Liver (tissue), 9 donors: ENCODE results near the gene NRG3. TPM values are rescaled to one million over a fixed set of nuclear protein-coding genes. Genes with fewer than 3 reads are reported as not detected.

Experiments
- DNase-seq: peaks from one replicate; pipeline ENCODE4 v3.0.0-alpha.2; 2017; ENCODE audit warnings: low spot score
- H3K27ac ChIP-seq, 2 donors: one replicate each; pipeline ENCODE4 v1.7.0; 2013; ENCODE audit warnings: inconsistent platforms in 2 of 2, low read length in 2 of 2, control low read depth in 1 of 2, low read depth in 1 of 2, mild to moderate bottlenecking in 1 of 2
- H3K27me3 ChIP-seq, 4 donors: one replicate each; pipeline versions ENCODE4 v1.6.1 to v1.7.0; 2013; ENCODE audit warnings: low read length in 3 of 4, inconsistent platforms in 1 of 4, mild to moderate bottlenecking in 1 of 4, moderate library complexity in 1 of 4; ENCODE audit not compliant: control insufficient read depth in 4 of 4, insufficient read depth in 4 of 4
- H3K36me3 ChIP-seq, 4 donors: one replicate each; pipeline versions ENCODE4 v1.6.1 to v1.7.0; 2013; ENCODE audit warnings: low read length in 3 of 4, mild to moderate bottlenecking in 3 of 4, low read depth in 1 of 4, moderate library complexity in 1 of 4; ENCODE audit not compliant: control insufficient read depth in 4 of 4, insufficient read depth in 3 of 4
- H3K4me1 ChIP-seq, 4 donors: one replicate each; pipeline versions ENCODE4 v1.6.1 to v1.7.0; 2013; ENCODE audit warnings: low read length in 3 of 4, mild to moderate bottlenecking in 3 of 4, moderate library complexity in 1 of 4; ENCODE audit not compliant: control insufficient read depth in 4 of 4, insufficient read depth in 4 of 4
- H3K4me3 ChIP-seq, 3 donors: one replicate each; pipeline versions ENCODE4 v1.6.1 to v1.7.0; 2013; ENCODE audit warnings: low read length in 3 of 3, control low read depth in 1 of 3, low read depth in 1 of 3, mild to moderate bottlenecking in 1 of 3
- H3K9ac ChIP-seq, 2 donors: one replicate each; pipeline ENCODE4 v1.7.0; 2013; ENCODE audit warnings: low read length in 2 of 2, mild to moderate bottlenecking in 2 of 2, moderate library complexity in 2 of 2, control low read depth in 1 of 2, low read depth in 1 of 2
- H3K9me3 ChIP-seq, 4 donors: one replicate each; pipeline versions ENCODE4 v1.6.1 to v1.7.0; 2013; ENCODE audit warnings: low read length in 3 of 4; ENCODE audit not compliant: control insufficient read depth in 4 of 4
- ATF3 ChIP-seq: IDR thresholded peaks from 2 replicates; pipeline ENCODE4 v1.6.1; 2016; ENCODE audit warnings: antibody characterized with exemption
- CTCF ChIP-seq: fragments of 150-350 bp; IDR thresholded peaks from 2 replicates; pipeline ENCODE4 v1.5.1; 2017; ENCODE audit warnings: improper control_type of control experiment, low read depth, low read length; ENCODE audit not compliant: missing input control
- EGR1 ChIP-seq, 2 donors: IDR thresholded peaks; 2 replicates each; pipeline ENCODE4 v1.6.1; 2016 to 2018; ENCODE audit warnings: antibody characterized with exemption in 2 of 2, low read depth in 2 of 2
- FOXA1 ChIP-seq: IDR thresholded peaks from 2 replicates; pipeline ENCODE4 v1.6.1; 2016; ENCODE audit warnings: antibody characterized with exemption
- FOXA2 ChIP-seq: IDR thresholded peaks from 2 replicates; pipeline ENCODE4 v1.6.1; 2016; ENCODE audit warnings: antibody characterized with exemption
- GABPA ChIP-seq, 2 donors: IDR thresholded peaks in 1 of 2; conservative IDR thresholded peaks in 1 of 2; 2 replicates each; pipeline ENCODE4 v1.6.1; 2016; ENCODE audit warnings: antibody characterized with exemption in 2 of 2, mild to moderate bottlenecking in 1 of 2, moderate library complexity in 1 of 2
- HNF4A ChIP-seq, 2 donors: conservative IDR thresholded peaks; 2 replicates each; pipeline ENCODE4 v1.6.1; 2016; ENCODE audit warnings: antibody characterized with exemption in 2 of 2, mild to moderate bottlenecking in 2 of 2
- HNF4G ChIP-seq: IDR thresholded peaks from 2 replicates; pipeline ENCODE4 v1.6.1; 2016; ENCODE audit warnings: antibody characterized with exemption
- JUND ChIP-seq, 2 donors: IDR thresholded peaks; 2 replicates each; pipeline ENCODE4 v1.6.1; 2016; ENCODE audit warnings: antibody characterized with exemption in 2 of 2
- MAX ChIP-seq: IDR thresholded peaks from 2 replicates; pipeline ENCODE4 v1.6.1; 2016; ENCODE audit warnings: antibody characterized with exemption
- RAD21 ChIP-seq, 2 donors: IDR thresholded peaks; 2 replicates each; pipeline ENCODE4 v1.6.1; 2016; ENCODE audit warnings: antibody characterized with exemption in 2 of 2, mild to moderate bottlenecking in 2 of 2
- REST ChIP-seq: IDR thresholded peaks from 2 replicates; pipeline ENCODE4 v1.6.1; 2016; ENCODE audit warnings: antibody characterized with exemption, mild to moderate bottlenecking
- SP1 ChIP-seq: IDR thresholded peaks from 2 replicates; pipeline ENCODE4 v1.6.1; 2018; ENCODE audit warnings: antibody characterized with exemption, mild to moderate bottlenecking
- TAF1 ChIP-seq: conservative IDR thresholded peaks from 2 replicates; pipeline ENCODE4 v1.6.1; 2016; ENCODE audit warnings: antibody characterized with exemption, mild to moderate bottlenecking
- ZBTB33 ChIP-seq: IDR thresholded peaks from 2 replicates; pipeline ENCODE4 v1.6.1; 2016; ENCODE audit warnings: antibody characterized with exemption
- WGBS: extraction: QIAGEN DNeasy Blood & Tissue Kit; methylation state at CpG from one replicate; pipeline ENCODE4 v1.1.7; 2013; 5-methylcytosine and 5-hydroxymethylcytosine counted together
- polyA plus RNA-seq, 2 donors: library from polyadenylated mRNA; stranded (reverse) in 1 of 2; unstranded in 1 of 2; fragments of 200-250 nt in 1 of 2; fragments of >200 nt in 1 of 2; fragmentation: Nextera tagmentation in 1 of 2; extraction: Ambion mirVana in 1 of 2; gene quantifications; one replicate each; pipeline versions ENCODE4 v1.2.1 to v1.2.3, GENCODE V29; 2013 to 2015
- total RNA-seq, 2 donors: library from RNA; depleted of rRNA; stranded (reverse); fragments of >200 nt; gene quantifications; one replicate each; pipeline ENCODE4 v1.2.3, GENCODE V29; 2014
- donor health status: healthy.
- donor health status: healthy.
- donor health status: healthy.
- donor health status: healthy.
- donor health status: healthy.

NRG3 gene
- total and polyA plus RNA-seq, 4 donors, result 0.24 to 3.7 (median 0.38) TPM

- Histone ChIP-seq H3K4me1 (no peaks in the 10 kb centered on the region), H3K4me3 (no peak overlapping the region), H3K27ac (no peak overlapping the region), H3K36me3 (no peaks in the 10 kb centered on the region), H3K9ac (no peak overlapping the region), H3K27me3 (no peaks in the 10 kb centered on the region), H3K9me3 (no peaks in the 10 kb centered on the region)
- TF ChIP-seq FOXA2, result no peak
- TF ChIP-seq MAX, result no peak
- TF ChIP-seq SP1, result no peak
- 26% methylated on average over 1 of the region's 1 CpG for WGBS
- DNase-seq, result no peak
Measured at GRCh38 chr10:82660986-82661385, 786.0 kb downstream of the NRG3 start.

- no peaks in the 10 kb centered on the region for H3K9me3 ChIP-seq
- TF ChIP-seq HNF4A (conservative IDR thresholded peaks at IDR 0.05) (no peak), RAD21 (IDR thresholded peaks at IDR 0.05) (no peak), ATF3 (no peak), FOXA1 (no peak), ZBTB33 (no peak), FOXA2 (no peak), HNF4G (no peak), GABPA (IDR thresholded peaks at IDR 0.05 in 1 of 2, conservative IDR thresholded peaks at IDR 0.05 in 1 of 2) (no peak), EGR1 (IDR thresholded peaks at IDR 0.05; ENCODE audit: low read depth in 2 of 2) (no peak), CTCF (no peak), TAF1 (no peak), REST (no peak), JUND (IDR thresholded peaks at IDR 0.05) (no peak), MAX (no peak), SP1 (no peak)
- 85% methylated on average over 5 of the region's 5 CpGs for WGBS
- no peak for DNase-seq
- H3K9ac ChIP-seq, result no peak overlapping the region
- H3K4me3 ChIP-seq, result no peak overlapping the region
- no peak overlapping the region for H3K27ac ChIP-seq
- no peaks in the 10 kb centered on the region for H3K4me1 ChIP-seq
- no peaks in the 10 kb centered on the region for H3K36me3 ChIP-seq
- H3K27me3 ChIP-seq, result no peaks in the 10 kb centered on the region
Measured at GRCh38 chr10:82661701-82662100, 786.7 kb downstream of the NRG3 start.
